Measurements from ENCODE around the gene DNAJC11. TPM values are rescaled to one million over a fixed set of nuclear protein-coding genes. Genes with fewer than 3 reads are reported as not detected.
"Not testable (repeated sequence)": the region's sequence is repeated elsewhere in the genome, so short reads cannot be mapped to it uniquely, and the experiment has no call there.

The DNAJC11 gene
- total RNA-seq, 1 donor from 2014 or later: 47.6 TPM

DNA sequence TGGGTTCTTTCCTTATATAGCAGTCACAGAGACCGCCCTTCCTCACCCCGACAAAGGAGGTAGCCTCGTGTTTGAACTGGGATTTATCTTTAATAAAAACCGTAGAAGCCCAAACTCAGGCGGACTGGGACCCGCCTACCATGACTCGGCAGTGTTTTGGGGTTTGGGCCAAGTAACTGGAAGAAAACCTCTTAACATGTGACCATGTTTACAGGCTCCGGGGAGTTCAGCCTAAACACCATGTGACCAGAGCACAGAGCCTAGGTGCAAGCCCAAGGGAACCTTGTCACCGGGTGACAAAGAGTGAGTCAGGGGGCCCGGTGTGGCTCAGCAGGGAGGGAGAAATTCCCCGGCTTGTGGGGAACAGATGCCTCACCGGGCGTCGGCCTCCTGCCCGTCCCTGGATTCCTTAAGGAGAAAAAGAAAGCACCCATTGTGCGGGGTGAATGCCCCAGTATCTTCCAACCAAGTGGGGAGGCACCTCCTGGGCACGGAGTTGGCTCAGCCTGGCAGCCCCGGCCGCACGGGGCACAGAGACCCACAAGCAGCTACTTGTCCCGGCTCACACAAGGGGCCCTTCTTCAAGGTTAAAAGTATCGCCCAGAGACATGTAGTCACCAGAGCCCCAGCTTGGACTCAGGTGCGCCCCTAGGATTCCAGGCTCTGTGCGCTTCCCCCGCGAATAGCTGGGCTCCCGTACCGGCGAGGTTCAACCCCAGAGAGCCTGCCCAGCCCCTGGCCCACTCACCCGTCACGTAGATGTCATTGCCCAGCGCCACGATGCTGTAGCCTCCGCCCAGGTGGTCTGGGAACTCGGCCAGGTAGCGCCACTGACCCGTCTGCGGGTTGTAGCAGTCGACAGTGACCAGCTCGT is 100.3 kb downstream of the DNAJC11 start:
- Histone ChIP-seq H3K36me3 (no peaks in the 10 kb centered on the region), H3K4me3 (peak overlapping the region; percentile 65), H3K9ac (no peak overlapping the region), H3K4me1 (peaks cover 33% of the 10 kb centered on the region), H3K27ac (no peak overlapping the region), H3K9me3 (ENCODE audit: low read depth) (no peaks in the 10 kb centered on the region), H3K4me2 (peak overlapping the region; percentile 99), H3K27me3 (peaks cover 23% of the 10 kb centered on the region), H3F3A (ENCODE audit: low read depth) (peaks cover 45% of the 10 kb centered on the region), H2AFZ (replicated peaks) (peak overlapping the region; percentile 78), H4K20me1 (ENCODE audit: low read depth) (peaks cover 36% of the 10 kb centered on the region), H3K79me2 (ENCODE audit: low read depth) (peaks cover 43% of the 10 kb centered on the region)
- TF ChIP-seq, protein P1, sequence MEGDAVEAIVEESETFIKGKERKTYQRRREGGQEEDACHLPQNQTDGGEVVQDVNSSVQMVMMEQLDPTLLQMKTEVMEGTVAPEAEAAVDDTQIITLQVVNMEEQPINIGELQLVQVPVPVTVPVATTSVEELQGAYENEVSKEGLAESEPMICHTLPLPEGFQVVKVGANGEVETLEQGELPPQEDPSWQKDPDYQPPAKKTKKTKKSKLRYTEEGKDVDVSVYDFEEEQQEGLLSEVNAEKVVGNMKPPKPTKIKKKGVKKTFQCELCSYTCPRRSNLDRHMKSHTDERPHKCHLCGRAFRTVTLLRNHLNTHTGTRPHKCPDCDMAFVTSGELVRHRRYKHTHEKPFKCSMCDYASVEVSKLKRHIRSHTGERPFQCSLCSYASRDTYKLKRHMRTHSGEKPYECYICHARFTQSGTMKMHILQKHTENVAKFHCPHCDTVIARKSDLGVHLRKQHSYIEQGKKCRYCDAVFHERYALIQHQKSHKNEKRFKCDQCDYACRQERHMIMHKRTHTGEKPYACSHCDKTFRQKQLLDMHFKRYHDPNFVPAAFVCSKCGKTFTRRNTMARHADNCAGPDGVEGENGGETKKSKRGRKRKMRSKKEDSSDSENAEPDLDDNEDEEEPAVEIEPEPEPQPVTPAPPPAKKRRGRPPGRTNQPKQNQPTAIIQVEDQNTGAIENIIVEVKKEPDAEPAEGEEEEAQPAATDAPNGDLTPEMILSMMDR (IDR thresholded peaks at IDR 0.05): no peak
- TF ChIP-seq EZH2 (IDR thresholded peaks at IDR 0.05) (no peak), EZH2phosphoT487 (IDR thresholded peaks at IDR 0.05) (no peak)
- Mint-ChIP-seq H3K27ac (peak overlapping the region; percentile 85), H3K36me3 (peaks cover 2% of the 10 kb centered on the region), H3K4me3 (peak overlapping the region; percentile 96), H3K4me1 (peaks cover 36% of the 10 kb centered on the region), H3K27me3 (ENCODE audit: insufficient read depth, low read depth) (peaks cover 7% of the 10 kb centered on the region), H3K9me3 (no peaks in the 10 kb centered on the region)
- DNase-seq (ENCODE audit: low spot score): peak; percentile 43

DNA sequence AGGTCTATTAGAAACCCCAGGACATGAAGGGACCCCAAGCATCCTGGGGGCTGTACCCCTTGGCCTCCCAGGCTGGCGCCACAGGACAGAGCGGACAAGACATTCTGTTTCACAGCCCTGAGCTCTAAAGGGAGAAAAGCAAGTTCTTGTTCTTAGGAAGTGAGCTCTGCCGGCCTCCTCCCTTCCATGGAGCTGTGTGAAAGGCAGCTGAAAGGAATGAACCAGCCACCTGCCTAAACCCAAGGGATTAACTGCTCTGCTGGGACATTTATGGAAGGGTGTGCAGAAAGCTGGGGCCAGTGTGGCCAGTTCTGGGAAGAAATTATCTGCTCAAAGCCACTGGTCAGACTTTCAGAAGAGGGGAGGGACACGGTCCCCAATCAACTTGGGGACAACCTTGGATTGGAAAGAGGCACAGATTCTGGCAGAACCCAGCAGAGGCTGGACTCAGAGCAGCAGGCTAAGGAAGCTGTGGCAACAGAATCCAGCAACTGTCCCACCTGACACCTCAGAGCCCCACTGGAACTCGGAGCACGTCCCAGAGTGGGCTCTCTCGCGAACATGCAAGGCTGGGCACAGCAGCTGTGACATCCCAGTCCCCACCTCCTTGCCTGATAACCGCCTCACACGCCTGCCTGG is 101.1 kb downstream of the DNAJC11 start:
- no peaks in the 10 kb centered on the region for H3K9me3 Mint-ChIP-seq
- no peaks in the 10 kb centered on the region for H3K9me3 ChIP-seq (ENCODE audit: low read depth)
- H3K27ac Mint-ChIP-seq: peak overlapping the region; percentile 85
- H2AFZ ChIP-seq (replicated peaks): no peak overlapping the region
- H3K4me1 Mint-ChIP-seq: peaks cover 36% of the 10 kb centered on the region
- peak overlapping the region; percentile 99 for H3K4me2 ChIP-seq
- peak overlapping the region; percentile 96 for H3K4me3 Mint-ChIP-seq
- H3K27ac ChIP-seq: no peak overlapping the region
- H3K4me3 ChIP-seq: peak overlapping the region; percentile 65
- H3K4me1 ChIP-seq: peaks cover 33% of the 10 kb centered on the region
- peaks cover 23% of the 10 kb centered on the region for H3K27me3 ChIP-seq
- peaks cover 6% of the 10 kb centered on the region for H3K36me3 Mint-ChIP-seq
- no peak for TF ChIP-seq EZH2phosphoT487 (IDR thresholded peaks at IDR 0.05)
- TF ChIP-seq, protein P1 (IDR thresholded peaks at IDR 0.05): no peak
- TF ChIP-seq EZH2 (IDR thresholded peaks at IDR 0.05): no peak
- peaks cover 45% of the 10 kb centered on the region for H3F3A ChIP-seq (ENCODE audit: low read depth)
- H3K9ac ChIP-seq: no peak overlapping the region
- H4K20me1 ChIP-seq (ENCODE audit: low read depth): peaks cover 36% of the 10 kb centered on the region
- no peaks in the 10 kb centered on the region for H3K36me3 ChIP-seq
- H3K79me2 ChIP-seq (ENCODE audit: low read depth): peaks cover 43% of the 10 kb centered on the region
- peak; percentile 66 for DNase-seq (ENCODE audit: low spot score)
- peaks cover 7% of the 10 kb centered on the region for H3K27me3 Mint-ChIP-seq (ENCODE audit: insufficient read depth, low read depth)

DNA sequence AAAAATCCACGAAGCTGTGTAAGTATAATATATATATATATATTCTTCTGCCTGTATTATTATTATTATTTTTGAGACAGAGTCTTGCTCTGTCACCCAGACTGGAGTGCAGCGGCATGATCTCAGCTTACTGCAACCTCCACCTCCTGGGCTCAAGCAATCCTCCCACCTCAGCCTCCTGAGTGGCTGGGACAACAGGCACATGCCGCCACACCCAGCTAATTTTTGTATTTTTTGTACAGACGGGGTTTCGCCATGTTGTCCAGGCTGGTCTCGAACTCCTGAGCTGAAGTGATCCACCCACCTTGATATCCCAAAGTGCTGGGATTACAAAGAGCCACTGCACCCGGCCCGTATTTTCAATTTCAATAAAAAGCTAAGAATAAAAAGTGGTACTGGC is 101.6 kb downstream of the DNAJC11 start:
- not testable (repeated sequence) for H3K9me3 Mint-ChIP-seq

More for the DNA sequence above, 101.6 kb downstream of the DNAJC11 start:
- peak overlapping the region; percentile 99 for H3K4me2 ChIP-seq
- H3K9me3 ChIP-seq (ENCODE audit: low read depth); H2AFZ ChIP-seq (replicated peaks); H3K27ac ChIP-seq; H3K9ac ChIP-seq; H3K27ac Mint-ChIP-seq; H3K36me3 Mint-ChIP-seq; DNase-seq (ENCODE audit: low spot score); H3K27me3 Mint-ChIP-seq (ENCODE audit: insufficient read depth, low read depth); H3K36me3 ChIP-seq: not testable (repeated sequence)
- H3K4me1 ChIP-seq: peaks cover 33% of the 10 kb centered on the region
- H3K4me3 ChIP-seq: peak overlapping the region; percentile 65
- peaks cover 41% of the 10 kb centered on the region for H3F3A ChIP-seq (ENCODE audit: low read depth)
- peaks cover 43% of the 10 kb centered on the region for H3K79me2 ChIP-seq (ENCODE audit: low read depth)
- H4K20me1 ChIP-seq (ENCODE audit: low read depth): peaks cover 38% of the 10 kb centered on the region
- H3K27me3 ChIP-seq: peaks cover 23% of the 10 kb centered on the region
- H3K4me3 Mint-ChIP-seq: peak overlapping the region; percentile 96
- H3K4me1 Mint-ChIP-seq: peaks cover 33% of the 10 kb centered on the region

Data from neural progenitor cell (in vitro differentiated cells).